HEK293T (cell line): ENCODE data around the gene SLC66A2.

ENCODE experiments used
- CTCF ChIA-PET: fragments of 350-600 bp; formaldehyde crosslinking; extraction: SDS; loops from one replicate; lab custom pipeline; 2021; ENCODE audit warnings: antibody characterized with exemption, inconsistent platforms; lab: Yijun Ruan, JAX
- POLR2A ChIA-PET: fragments of 350-600 bp; formaldehyde crosslinking; extraction: SDS; loops from one replicate; lab custom pipeline; 2020; ENCODE audit warnings: antibody characterized with exemption, inconsistent platforms; lab: Yijun Ruan, JAX
- DNase-seq: peaks from one replicate; pipeline ENCODE4 v3.0.0; 2012; ENCODE audit warnings: mixed read lengths; ENCODE audit errors: extremely low spot score
- ARNT ChIP-seq: fragments of 450-650 bp; IDR thresholded peaks from 2 replicates; pipeline ENCODE4 v1.6.1; 2017; ENCODE audit warnings: mild to moderate bottlenecking
- BHLHE40 ChIP-seq: fragments of 450-650 bp; IDR thresholded peaks from 2 replicates; pipeline ENCODE4 v1.6.1; 2016; ENCODE audit warnings: mild to moderate bottlenecking, moderate library complexity, borderline replicate concordance
- CTBP1 ChIP-seq: fragments of 450-650 bp; IDR thresholded peaks from 2 replicates; pipeline ENCODE4 v1.6.1; 2016; ENCODE audit warnings: borderline replicate concordance
- ELF4 ChIP-seq: fragments of 450-650 bp; IDR thresholded peaks from 2 replicates; pipeline ENCODE4 v1.6.1; 2017; ENCODE audit warnings: antibody characterized with exemption
- FOXA1 ChIP-seq: fragments of 450-650 bp; IDR thresholded peaks from 2 replicates; pipeline ENCODE4 v1.6.1; 2016; ENCODE audit warnings: mild to moderate bottlenecking
- FOXK2 ChIP-seq: fragments of 450-650 bp; IDR thresholded peaks from 2 replicates; pipeline ENCODE4 v1.6.1; 2016; ENCODE audit warnings: mild to moderate bottlenecking
- FOXM1 ChIP-seq: fragments of 450-650 bp; IDR thresholded peaks from 2 replicates; pipeline ENCODE4 v1.6.1; 2017; ENCODE audit warnings: mild to moderate bottlenecking, borderline replicate concordance
- HDGF ChIP-seq: fragments of 450-650 bp; IDR thresholded peaks from 2 replicates; pipeline ENCODE4 v1.6.1; 2017; ENCODE audit warnings: antibody characterized with exemption, borderline replicate concordance
- L3MBTL2 ChIP-seq: fragments of 450-650 bp; conservative IDR thresholded peaks from 2 replicates; pipeline ENCODE4 v1.6.1; 2016; ENCODE audit warnings: mild to moderate bottlenecking
- LEF1 ChIP-seq: fragments of 450-650 bp; IDR thresholded peaks from 2 replicates; pipeline ENCODE4 v1.6.1; 2017; ENCODE audit warnings: mild to moderate bottlenecking, borderline replicate concordance
- NFRKB ChIP-seq: fragments of 450-650 bp; IDR thresholded peaks from 2 replicates; pipeline ENCODE4 v1.6.1; 2016; ENCODE audit warnings: mild to moderate bottlenecking, moderate library complexity
- PKNOX1 ChIP-seq: fragments of 450-650 bp; IDR thresholded peaks from 2 replicates; pipeline ENCODE4 v1.6.1; 2016
- SP1 ChIP-seq: fragments of 450-650 bp; IDR thresholded peaks from 2 replicates; pipeline ENCODE4 v1.6.1; 2017
- SUZ12 ChIP-seq: fragments of 450-650 bp; IDR thresholded peaks from 2 replicates; pipeline ENCODE4 v1.6.1; 2016; ENCODE audit warnings: mild to moderate bottlenecking
- TARDBP ChIP-seq: fragments of 450-650 bp; IDR thresholded peaks from 2 replicates; pipeline ENCODE4 v1.6.1; 2016
- ZNF384 ChIP-seq: fragments of 450-650 bp; IDR thresholded peaks from 2 replicates; pipeline ENCODE4 v1.6.1; 2016

Gene SLC66A2

GRCh38 chr18:79980585-79980984, 29.1 kb upstream of the SLC66A2 start:
- ChIA-PET CTCF (no interaction called here), POLR2A (interaction anchor here (1.2 kb wide), 1 partner anchor 9 kb away, joined by 4 read pairs; no protein-coding TSS in a partner anchor)
- no peak for TF ChIP-seq FOXA1
- no peak for TF ChIP-seq FOXK2
- TF ChIP-seq TARDBP: no peak
- no peak for TF ChIP-seq SP1
- no peak for DNase-seq

DNA sequence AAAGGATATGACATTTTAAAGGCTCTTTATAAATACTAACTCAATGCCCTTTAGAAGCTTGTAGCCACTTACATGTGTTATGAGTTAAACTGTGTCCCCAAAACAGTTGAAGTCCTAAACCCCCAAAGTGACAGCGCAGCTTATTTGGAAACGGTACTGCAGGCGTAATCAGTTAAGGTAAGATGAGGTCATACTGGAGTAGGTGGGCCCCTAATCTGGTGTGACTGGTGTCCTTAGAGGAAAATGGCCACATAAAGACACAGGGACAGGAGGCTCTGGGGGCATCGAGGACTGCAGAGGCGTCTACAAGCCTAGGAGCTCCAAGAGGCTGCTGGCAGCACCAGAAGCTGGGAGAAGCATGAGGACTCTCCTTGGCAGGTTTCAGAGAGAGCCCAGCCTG, 28.4 kb upstream of the SLC66A2 start:
- ChIA-PET CTCF (no interaction called here), POLR2A (interaction anchor here (1.2 kb wide), 1 partner anchor 9 kb away, joined by 4 read pairs; no protein-coding TSS in a partner anchor)
- no peak for DNase-seq
- TF ChIP-seq PKNOX1 (no peak), NFRKB (no peak), SUZ12 (no peak), SP1 (no peak), ARNT (no peak), CTBP1 (no peak), TARDBP (no peak), L3MBTL2 (no peak), FOXM1 (no peak), BHLHE40 (no peak), ZNF384 (no peak), LEF1 (no peak), HDGF (no peak), FOXK2 (no peak), ELF4 (no peak), FOXA1 (no peak)

GRCh38 chr18:79975985-79976680, 24.7 kb upstream of the SLC66A2 start:
- no peak for TF ChIP-seq ZNF384
- TF ChIP-seq HDGF: no peak
- TF ChIP-seq FOXM1: no peak
- TF ChIP-seq BHLHE40: no peak
- no peak for TF ChIP-seq L3MBTL2
- no peak for TF ChIP-seq FOXA1
- no peak for TF ChIP-seq TARDBP
- TF ChIP-seq SUZ12: no peak
- TF ChIP-seq ARNT: no peak
- no peak for TF ChIP-seq LEF1
- TF ChIP-seq CTBP1: no peak
- no peak for TF ChIP-seq PKNOX1
- no peak for TF ChIP-seq FOXK2
- TF ChIP-seq SP1: no peak
- TF ChIP-seq ELF4: no peak
- no peak for TF ChIP-seq NFRKB
- ChIA-PET POLR2A (no interaction called here), CTCF (no interaction called here)
- no peak for DNase-seq

- CTCF ChIA-PET: no interaction called here
- POLR2A ChIA-PET: no interaction called here
- TF ChIP-seq PKNOX1 (no peak), FOXK2 (no peak), NFRKB (no peak), BHLHE40 (no peak), SUZ12 (no peak), TARDBP (no peak), L3MBTL2 (no peak), CTBP1 (no peak), ARNT (no peak), FOXA1 (no peak), SP1 (no peak), ELF4 (no peak), ZNF384 (no peak), FOXM1 (no peak), HDGF (no peak), LEF1 (no peak)
- DNase-seq: no peak
Measured at GRCh38 chr18:79975043-79975442, 23.6 kb upstream of the SLC66A2 start.

DNA sequence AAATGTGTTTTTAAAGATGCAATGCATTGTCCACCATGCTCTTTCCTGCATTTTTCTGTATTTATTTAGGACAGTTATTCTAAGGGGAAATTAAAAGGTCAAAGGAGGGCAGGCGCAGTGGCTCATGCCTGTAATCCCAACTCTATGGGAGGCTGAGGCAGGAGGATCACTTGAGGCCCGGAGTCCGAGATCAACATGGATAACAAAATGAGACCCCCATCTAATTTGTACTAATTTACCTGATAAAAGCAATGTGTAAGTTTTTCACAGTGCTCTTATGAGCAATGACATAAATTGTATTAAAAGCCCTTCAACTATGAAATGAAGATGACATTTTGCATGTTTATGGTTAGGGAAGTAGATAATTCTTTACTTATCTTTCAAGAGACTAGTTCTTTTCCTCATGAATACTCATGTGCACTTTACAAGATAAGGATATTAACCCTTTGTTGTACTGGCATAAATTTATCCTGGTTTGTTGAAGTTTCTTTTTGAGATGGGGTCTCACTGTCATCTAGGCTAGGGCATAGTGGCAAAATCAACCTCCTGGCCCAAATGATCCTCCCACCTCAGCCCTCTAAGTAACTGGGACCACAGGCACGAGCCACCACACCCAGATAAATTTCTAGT, 22.7 kb upstream of the SLC66A2 start:
- CTCF ChIA-PET: no interaction called here
- POLR2A ChIA-PET: no interaction called here
- DNase-seq: no peak
- TF ChIP-seq SP1 (no peak), ZNF384 (no peak), ARNT (no peak), TARDBP (no peak), FOXK2 (no peak), HDGF (no peak), PKNOX1 (no peak), NFRKB (no peak), FOXM1 (no peak), BHLHE40 (no peak), ELF4 (no peak), FOXA1 (no peak), SUZ12 (no peak), CTBP1 (no peak), L3MBTL2 (no peak), LEF1 (no peak)
